Dendritic cell treated with granulocyte-macrophage colony-stimulating factor and Interleukin-4, amounts not matched to agents 40 ng/mL and 50 ng/mL, for 4 days (primary cell): ENCODE data around the gene RPL14.
"Not testable (repeated sequence)": the region's sequence is repeated elsewhere in the genome, so short reads cannot be mapped to it uniquely, and the experiment has no call there.

Source experiments
- H3K27ac Mint-ChIP-seq: one replicate; pipeline ENCODE4 v1.8.0; 2022; ENCODE audit warnings: mild to moderate bottlenecking, mixed read lengths
- H3K27me3 Mint-ChIP-seq: one replicate; pipeline ENCODE4 v1.8.0; 2022; ENCODE audit warnings: mild to moderate bottlenecking, mixed read lengths
- H3K36me3 Mint-ChIP-seq: one replicate; pipeline ENCODE4 v1.8.0; 2022; ENCODE audit warnings: low read depth, mixed read lengths
- H3K4me1 Mint-ChIP-seq: one replicate; pipeline ENCODE4 v1.8.0; 2022; ENCODE audit warnings: low read depth, mixed read lengths
- H3K4me3 Mint-ChIP-seq: one replicate; pipeline ENCODE4 v1.8.0; 2022; ENCODE audit warnings: mild to moderate bottlenecking, moderate library complexity, mixed read lengths
- H3K9me3 Mint-ChIP-seq: one replicate; pipeline ENCODE4 v1.8.0; 2022; ENCODE audit warnings: mixed read lengths
- intact Hi-C: fragments of 100-400 bp; cut with micrococcal nuclease; formaldehyde crosslinking; loops from one replicate; pipeline ENCODE4 v1.15.0; 2022

RPL14 gene

DNA sequence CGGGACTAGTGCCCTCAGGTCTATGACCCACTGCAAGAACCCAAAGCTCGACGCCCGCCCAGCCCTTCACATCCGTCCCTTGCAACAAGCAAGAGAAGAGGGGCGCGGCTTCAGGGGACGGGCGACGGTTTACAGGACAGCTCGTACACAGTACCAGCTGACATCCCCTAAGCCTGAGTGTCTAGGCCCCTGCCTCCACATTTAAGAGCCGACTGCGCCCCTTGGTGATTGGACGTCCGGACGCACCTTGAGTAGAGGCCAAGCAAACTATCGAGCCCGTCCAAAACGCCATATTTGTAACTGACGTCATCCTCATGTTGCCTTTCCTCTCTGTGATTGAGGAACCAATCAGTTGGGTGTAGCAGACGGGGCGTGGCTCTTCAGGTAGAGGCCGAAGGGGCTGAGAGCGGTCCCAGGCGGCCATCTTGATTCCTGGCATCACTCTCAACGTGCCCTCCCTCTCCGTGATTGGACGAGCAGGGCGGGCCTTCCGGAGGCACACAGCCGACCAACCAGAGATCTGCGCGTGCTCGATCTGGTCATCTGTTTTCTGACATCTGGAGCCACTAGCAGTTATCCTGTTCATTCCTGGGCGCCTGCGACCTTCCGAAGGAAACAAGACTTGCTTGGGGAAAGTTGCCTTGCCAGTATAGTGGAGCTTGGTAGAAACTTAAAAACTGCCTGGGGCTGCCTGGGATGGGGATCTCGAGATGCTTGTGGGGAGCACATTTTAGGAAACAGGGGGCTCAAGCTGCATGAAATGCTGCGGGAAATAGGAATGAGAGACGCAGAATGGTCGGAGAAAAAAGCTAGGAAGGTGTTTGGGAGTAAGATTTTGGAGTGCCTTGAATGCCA, 4.0 kb upstream of the RPL14 start:
- peaks cover 45% of the 10 kb centered on the region for H3K36me3 Mint-ChIP-seq
- intact Hi-C loops: loop anchor here (2.0 to 5.0 kb wide), 2 partner anchors 72 to 146 kb away; partner anchors contain the start of genes EIF1B and ZNF621
- H3K9me3 Mint-ChIP-seq: no peaks in the 10 kb centered on the region
- peaks cover 2% of the 10 kb centered on the region for H3K27me3 Mint-ChIP-seq
- peak overlapping the region; percentile 98 for H3K4me3 Mint-ChIP-seq
- H3K27ac Mint-ChIP-seq: peak overlapping the region; percentile 96
- H3K4me1 Mint-ChIP-seq: peaks cover 31% of the 10 kb centered on the region

DNA sequence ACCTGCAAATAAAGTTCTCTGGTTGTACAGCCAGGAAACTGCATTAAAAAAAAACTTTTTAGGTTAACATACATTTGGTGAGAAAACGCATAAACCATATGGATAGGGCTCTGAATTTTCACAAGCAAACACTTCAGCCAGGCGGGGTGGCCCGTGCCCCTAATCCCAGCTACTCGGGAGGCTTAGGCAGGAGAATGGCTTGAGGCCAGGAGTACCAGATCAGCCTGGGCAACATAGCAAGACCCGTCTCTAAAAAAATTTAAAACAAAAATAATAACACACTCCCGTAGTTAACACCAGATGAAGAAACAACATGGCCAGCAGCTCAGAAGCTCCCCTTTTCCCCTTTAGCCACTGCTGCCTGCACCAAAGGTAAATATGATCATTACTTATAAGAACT, 3.2 kb upstream of the RPL14 start:
- H3K27ac Mint-ChIP-seq: peak overlapping the region; percentile 96
- H3K4me3 Mint-ChIP-seq: peak overlapping the region; percentile 98
- H3K27me3 Mint-ChIP-seq: peaks cover 2% of the 10 kb centered on the region
- intact Hi-C loops: loop anchor here (2.0 to 5.0 kb wide), 2 partner anchors 71 to 147 kb away; partner anchors contain the start of genes EIF1B and ZNF621
- no peaks in the 10 kb centered on the region for H3K9me3 Mint-ChIP-seq
- H3K4me1 Mint-ChIP-seq: peaks cover 39% of the 10 kb centered on the region
- peaks cover 53% of the 10 kb centered on the region for H3K36me3 Mint-ChIP-seq

DNA sequence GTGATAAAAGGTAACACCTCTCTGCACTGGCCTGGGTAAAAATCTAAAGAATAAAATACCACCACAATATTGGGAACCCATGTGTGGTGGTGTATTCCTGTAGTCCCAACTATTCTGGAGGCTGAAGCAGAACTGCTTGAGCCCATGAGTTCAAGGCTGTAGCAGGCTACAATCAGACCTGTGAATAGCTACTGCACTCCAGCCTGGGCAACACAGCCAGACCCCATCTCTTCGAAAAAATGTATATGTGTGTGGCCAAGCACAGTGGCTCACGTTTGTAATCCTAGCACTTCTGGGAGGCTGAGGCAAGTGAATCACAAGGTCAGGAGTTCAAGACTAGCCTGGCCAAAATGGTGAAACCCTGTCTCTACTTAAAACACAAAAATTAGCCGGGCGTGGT, 1.8 kb upstream of the RPL14 start:
- Mint-ChIP-seq H3K27ac (no peak overlapping the region), H3K36me3 (peaks cover 59% of the 10 kb centered on the region), H3K4me3 (no peak overlapping the region), H3K27me3 (peaks cover 2% of the 10 kb centered on the region), H3K4me1 (peaks cover 34% of the 10 kb centered on the region), H3K9me3 (no peaks in the 10 kb centered on the region)
- intact Hi-C loops: no loop called here

DNA sequence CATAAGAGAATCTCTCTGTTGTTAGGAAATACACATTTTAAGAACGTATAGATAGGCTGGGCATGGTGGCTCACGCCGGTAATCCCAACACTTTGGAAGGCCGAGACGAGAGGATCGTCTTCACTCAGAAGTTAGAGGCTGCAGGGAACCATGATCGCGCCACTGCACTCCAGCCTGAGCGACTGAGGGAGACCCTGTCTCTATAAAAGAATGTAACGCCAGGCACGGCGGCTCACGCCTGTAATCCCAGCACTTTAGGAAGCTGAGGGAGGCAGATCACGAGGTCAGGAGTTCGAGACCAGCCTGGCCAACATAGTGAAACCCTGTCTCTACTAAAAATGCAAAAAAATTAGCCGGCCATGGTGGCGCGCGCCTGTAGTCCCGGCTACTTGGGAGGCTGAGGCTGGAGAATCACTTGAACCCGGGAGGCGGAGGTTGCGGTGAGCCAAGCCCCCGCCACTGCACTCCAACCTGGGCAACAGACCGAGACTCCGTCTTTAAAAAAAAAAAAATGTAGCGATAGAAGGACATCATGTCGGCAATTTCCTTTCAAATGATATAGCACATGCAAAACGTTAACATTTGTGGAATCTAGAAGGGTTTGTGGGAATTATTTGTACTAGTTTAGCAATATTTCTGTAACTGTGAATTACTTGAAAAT, 730 bp upstream of the RPL14 start:
- Mint-ChIP-seq H3K36me3 (peaks cover 61% of the 10 kb centered on the region), H3K9me3 (no peaks in the 10 kb centered on the region), H3K27ac (peak overlapping the region; percentile 88), H3K4me3 (peak overlapping the region; percentile 81), H3K4me1 (peaks cover 34% of the 10 kb centered on the region), H3K27me3 (peaks cover 2% of the 10 kb centered on the region)
- intact Hi-C loops: loop anchor here (2.0 kb wide), 1 partner anchor 20 kb away; the partner anchor contains the start of gene ZNF619

DNA sequence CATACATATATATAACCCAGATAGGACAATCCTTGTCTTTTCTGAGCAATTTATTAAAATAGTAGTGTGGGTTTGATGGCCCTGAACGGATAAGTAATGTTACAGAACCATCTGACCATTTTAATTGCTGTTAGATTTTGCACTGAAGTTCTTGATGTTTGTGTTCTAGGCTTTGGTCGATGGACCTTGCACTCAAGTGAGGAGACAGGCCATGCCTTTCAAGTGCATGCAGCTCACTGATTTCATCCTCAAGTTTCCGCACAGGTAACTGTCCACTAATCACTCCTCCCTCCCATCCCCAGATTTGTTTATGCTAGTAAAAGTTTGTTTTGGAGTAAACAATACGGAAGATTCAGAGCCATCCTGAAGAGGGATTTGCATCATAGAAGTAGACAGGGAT, 1.3 kb downstream of the RPL14 start:
- Mint-ChIP-seq H3K27ac (peak overlapping the region; percentile 88), H3K9me3 (no peaks in the 10 kb centered on the region), H3K36me3 (peaks cover 70% of the 10 kb centered on the region), H3K27me3 (peaks cover 2% of the 10 kb centered on the region), H3K4me3 (peak overlapping the region; percentile 81), H3K4me1 (peaks cover 21% of the 10 kb centered on the region)
- intact Hi-C loops: no loop called here

DNA sequence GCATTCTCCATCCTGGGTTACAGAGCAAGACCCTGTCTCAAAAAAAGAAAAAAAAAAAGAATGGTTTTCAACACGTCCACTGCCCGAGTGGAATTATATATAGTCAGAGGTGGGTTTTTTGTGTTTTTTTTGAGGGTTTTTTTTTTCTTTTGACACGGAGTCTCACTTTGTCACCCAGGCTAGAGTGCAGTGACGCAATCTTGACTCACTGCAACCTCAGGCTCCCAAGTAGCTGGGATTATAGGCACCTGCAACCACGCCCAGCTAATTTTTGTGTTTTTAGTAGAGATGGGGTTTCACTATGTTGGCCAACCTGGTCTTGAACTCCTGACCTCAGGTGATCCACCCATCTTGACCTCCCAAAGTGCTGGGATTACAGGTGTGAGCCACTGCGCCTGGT, 3.3 kb downstream of the RPL14 start:
- H3K27me3 Mint-ChIP-seq, intact Hi-C loops, H3K27ac Mint-ChIP-seq, H3K9me3 Mint-ChIP-seq, H3K4me3 Mint-ChIP-seq: not testable (repeated sequence)
- H3K4me1 Mint-ChIP-seq: peaks cover 22% of the 10 kb centered on the region
- H3K36me3 Mint-ChIP-seq: peaks cover 89% of the 10 kb centered on the region

DNA sequence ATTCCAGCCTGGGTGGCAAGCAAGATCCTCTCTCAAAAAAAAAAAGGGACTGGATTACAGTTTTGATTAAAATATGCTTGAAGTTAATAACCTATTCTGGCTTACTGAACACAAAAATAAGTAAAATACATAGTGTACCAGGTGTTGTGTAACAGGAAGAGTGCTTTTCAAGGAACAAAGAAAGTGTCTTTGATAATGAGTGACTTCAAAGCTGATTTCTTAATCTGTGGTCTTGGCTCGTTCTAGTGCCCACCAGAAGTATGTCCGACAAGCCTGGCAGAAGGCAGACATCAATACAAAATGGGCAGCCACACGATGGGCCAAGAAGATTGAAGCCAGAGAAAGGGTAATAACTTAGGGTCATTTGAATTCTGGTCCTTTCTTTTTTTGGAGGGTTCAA, 4.0 kb downstream of the RPL14 start:
- intact Hi-C loops: no loop called here
- Mint-ChIP-seq H3K36me3 (peaks cover 96% of the 10 kb centered on the region), H3K4me3 (no peak overlapping the region), H3K27me3 (no peaks in the 10 kb centered on the region), H3K9me3 (no peaks in the 10 kb centered on the region), H3K27ac (no peak overlapping the region), H3K4me1 (peaks cover 22% of the 10 kb centered on the region)

DNA sequence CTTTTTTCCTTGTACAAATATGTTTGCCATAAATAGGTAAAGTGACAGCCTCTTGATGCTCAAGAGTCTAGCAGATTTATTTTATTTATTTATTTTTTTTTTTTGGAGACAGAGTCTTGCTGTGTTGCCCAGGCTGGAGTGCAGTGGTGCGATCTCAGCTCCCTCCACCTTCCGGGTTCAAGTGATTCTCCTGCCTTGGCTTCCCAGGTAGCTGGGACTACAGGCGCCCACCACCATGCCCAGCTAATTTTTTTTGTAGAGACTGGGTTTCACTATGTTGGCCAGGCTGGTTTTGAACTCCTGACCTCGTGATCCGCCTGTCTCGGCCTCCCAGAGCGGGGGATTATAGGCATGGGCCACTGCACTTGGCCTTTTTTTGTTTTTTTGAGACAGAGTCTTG, 5.7 kb downstream of the RPL14 start:
- peaks cover 93% of the 10 kb centered on the region for H3K36me3 Mint-ChIP-seq
- H3K27me3 Mint-ChIP-seq, H3K4me3 Mint-ChIP-seq, H3K9me3 Mint-ChIP-seq, intact Hi-C loops, H3K27ac Mint-ChIP-seq: not testable (repeated sequence)
- H3K4me1 Mint-ChIP-seq: peaks cover 20% of the 10 kb centered on the region

DNA sequence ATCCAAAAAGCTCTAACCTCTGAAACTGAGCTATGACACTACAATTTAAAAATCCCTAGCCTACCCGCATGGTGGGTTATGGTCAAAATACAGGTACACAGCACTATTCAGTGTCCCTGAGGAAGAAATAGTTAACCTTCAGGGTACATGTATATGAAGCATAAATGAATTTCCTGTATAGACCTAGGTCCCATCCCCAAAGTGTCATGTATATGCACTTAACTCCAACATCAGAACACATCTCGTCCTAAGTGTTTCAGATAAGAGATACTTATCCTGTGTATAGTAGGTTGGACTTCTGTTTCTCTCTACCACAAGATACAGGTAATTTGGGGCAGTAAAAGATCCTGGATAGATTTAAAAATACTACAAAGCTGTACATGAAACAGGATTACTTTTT, 6.4 kb downstream of the RPL14 start:
- Mint-ChIP-seq H3K27me3 (no peaks in the 10 kb centered on the region), H3K36me3 (peaks cover 87% of the 10 kb centered on the region), H3K9me3 (no peaks in the 10 kb centered on the region), H3K27ac (no peak overlapping the region), H3K4me3 (no peak overlapping the region), H3K4me1 (peaks cover 12% of the 10 kb centered on the region)
- intact Hi-C loops: no loop called here

DNA sequence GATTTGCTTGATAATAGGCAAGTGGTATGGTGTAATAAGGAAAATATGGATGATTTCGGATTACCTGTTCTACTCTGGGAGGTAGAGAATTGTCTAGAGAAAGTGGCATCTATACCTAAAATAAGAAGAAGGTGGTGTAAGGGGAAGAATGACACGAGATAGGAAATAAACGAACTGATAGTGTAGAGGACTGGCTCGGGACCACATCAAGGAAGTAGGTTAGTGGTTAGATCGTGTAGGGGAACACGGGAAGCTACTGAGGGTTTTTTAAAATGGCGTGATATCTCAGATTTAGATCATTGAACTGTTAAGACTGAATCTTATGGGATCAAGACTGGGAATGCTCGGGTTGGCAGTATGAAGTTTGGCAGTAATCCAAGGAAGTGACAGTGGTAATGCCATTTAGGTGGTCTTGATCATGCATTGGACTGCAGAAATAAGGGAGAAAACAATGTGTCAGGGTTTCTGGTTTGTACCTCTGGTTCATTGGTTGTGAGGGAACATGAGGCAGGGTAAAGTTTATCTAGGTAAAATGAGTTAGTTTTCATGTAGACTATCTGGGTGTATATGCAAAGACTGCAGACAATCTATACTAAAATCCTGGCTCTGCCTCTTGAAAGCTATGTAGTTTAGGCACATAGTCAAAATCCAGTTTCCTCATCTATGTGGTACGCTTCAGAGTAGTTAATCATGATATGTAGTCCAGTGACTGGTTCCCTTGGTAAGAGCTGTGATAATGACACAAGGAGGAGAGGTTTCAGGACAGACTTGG, 7.4 kb downstream of the RPL14 start:
- Mint-ChIP-seq H3K9me3 (no peaks in the 10 kb centered on the region), H3K36me3 (peaks cover 77% of the 10 kb centered on the region), H3K27ac (no peak overlapping the region), H3K4me1 (peaks cover 6% of the 10 kb centered on the region), H3K27me3 (no peaks in the 10 kb centered on the region), H3K4me3 (no peak overlapping the region)
- intact Hi-C loops: no loop called here

DNA sequence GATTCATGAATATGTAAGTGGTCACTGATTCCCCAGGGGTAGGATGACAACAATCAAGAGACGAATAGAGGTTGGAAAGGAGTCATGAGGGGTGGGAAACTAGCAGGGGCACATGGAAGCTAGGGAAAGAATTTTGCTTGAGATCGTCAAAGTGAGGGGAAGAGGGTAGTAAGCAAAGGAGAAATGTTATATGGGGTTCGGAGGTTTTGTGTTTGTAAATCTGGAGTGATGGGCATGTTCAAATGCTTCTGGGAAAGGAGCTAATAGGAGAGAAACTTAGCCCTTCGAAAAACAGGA, 7.9 kb downstream of the RPL14 start:
- no peak overlapping the region for H3K4me3 Mint-ChIP-seq
- H3K36me3 Mint-ChIP-seq: peaks cover 72% of the 10 kb centered on the region

DNA sequence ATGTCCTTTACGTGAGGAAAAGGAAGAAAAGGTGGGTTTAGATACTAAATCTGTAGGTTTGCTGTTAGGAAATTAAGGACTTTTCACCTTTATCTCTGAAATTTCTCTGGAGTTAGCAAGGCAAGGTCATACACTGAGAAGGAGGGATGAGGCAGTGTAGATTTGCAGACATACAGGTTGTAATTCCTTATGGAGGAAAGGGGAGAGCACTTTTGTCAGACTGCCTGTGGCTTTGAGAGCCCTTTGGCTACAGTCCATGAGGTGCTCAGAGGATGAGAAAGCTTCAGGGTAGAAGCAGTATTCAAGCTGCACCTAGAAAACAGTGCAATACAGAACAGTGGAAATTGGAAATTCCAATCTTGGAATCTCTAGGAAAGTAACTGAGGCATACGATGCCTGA, 8.3 kb downstream of the RPL14 start:
- H3K27me3 Mint-ChIP-seq: no peaks in the 10 kb centered on the region
- H3K27ac Mint-ChIP-seq: no peak overlapping the region
- H3K4me3 Mint-ChIP-seq: no peak overlapping the region
- peaks cover 6% of the 10 kb centered on the region for H3K4me1 Mint-ChIP-seq
- intact Hi-C loops: no loop called here
- H3K36me3 Mint-ChIP-seq: peaks cover 68% of the 10 kb centered on the region
- H3K9me3 Mint-ChIP-seq: no peaks in the 10 kb centered on the region

More for the DNA sequence above, 7.9 kb downstream of the RPL14 start:
- Mint-ChIP-seq H3K27ac (no peak overlapping the region), H3K4me1 (peaks cover 6% of the 10 kb centered on the region), H3K27me3 (no peaks in the 10 kb centered on the region), H3K9me3 (no peaks in the 10 kb centered on the region)
- intact Hi-C loops: no loop called here

DNA sequence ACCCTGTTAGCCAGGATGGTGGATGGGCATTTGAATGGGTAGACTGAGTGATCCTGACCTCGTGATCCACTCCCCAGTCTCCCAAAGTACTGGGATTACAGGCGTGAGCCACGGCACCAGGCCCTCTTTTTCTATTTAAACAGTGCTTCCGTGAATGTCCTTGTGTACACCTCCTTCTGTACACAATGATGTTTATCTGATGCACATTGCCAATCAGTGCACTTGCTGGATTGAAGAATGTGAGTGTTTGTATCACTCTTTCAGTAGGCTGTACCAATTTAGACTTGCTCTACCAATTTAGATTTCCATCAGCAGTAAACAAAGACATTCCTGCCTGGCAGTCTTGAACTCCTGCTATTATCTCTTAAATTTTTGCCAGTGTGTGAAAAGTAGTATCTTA, 10.9 kb downstream of the RPL14 start:
- peaks cover 6% of the 10 kb centered on the region for H3K4me1 Mint-ChIP-seq
- no peak overlapping the region for H3K4me3 Mint-ChIP-seq
- no peak overlapping the region for H3K27ac Mint-ChIP-seq
- intact Hi-C loops: no loop called here
- H3K27me3 Mint-ChIP-seq: no peaks in the 10 kb centered on the region
- peaks cover 42% of the 10 kb centered on the region for H3K36me3 Mint-ChIP-seq
- no peaks in the 10 kb centered on the region for H3K9me3 Mint-ChIP-seq

DNA sequence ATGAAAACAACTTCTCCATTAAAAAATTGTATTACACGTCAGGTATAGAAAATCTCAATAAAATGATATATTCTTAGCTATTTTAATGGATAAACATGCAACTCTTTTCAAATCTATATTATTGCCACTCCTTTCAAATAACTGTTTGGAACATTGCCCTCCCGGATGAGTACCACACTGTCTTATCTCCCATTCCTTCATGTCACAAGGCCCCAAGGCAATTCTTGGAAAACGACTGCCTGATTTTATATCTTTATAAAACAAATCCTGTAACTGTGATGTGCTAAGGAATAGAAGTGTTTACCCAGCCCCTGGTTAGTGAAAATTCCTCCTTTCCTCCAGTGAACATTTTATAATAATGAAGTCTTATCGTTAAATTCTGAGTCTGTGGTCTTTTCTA, 13.6 kb downstream of the RPL14 start:
- H3K9me3 Mint-ChIP-seq: no peaks in the 10 kb centered on the region
- H3K4me3 Mint-ChIP-seq: no peak overlapping the region
- intact Hi-C loops: loop anchor here (10.0 kb wide), 1 partner anchor 734 kb away; no protein-coding TSS in a partner anchor
- H3K27ac Mint-ChIP-seq: no peak overlapping the region
- no peaks in the 10 kb centered on the region for H3K27me3 Mint-ChIP-seq
- no peaks in the 10 kb centered on the region for H3K4me1 Mint-ChIP-seq
- peaks cover 16% of the 10 kb centered on the region for H3K36me3 Mint-ChIP-seq
